SJSA1 (cell line): ENCODE measurements around the gene TMEM60. TPM values are rescaled to one million over a fixed set of nuclear protein-coding genes. Genes with fewer than 3 reads are reported as not detected.
"Not testable (repeated sequence)": the region's sequence is repeated elsewhere in the genome, so short reads cannot be mapped to it uniquely, and the experiment has no call there.

ENCODE experiments used
- DNase-seq, 2 experiments: peaks; one replicate each; pipeline ENCODE4 v3.0.0-alpha.2; 2015 to 2020; ENCODE audit warnings: low spot score in 2 of 2, low read depth in 1 of 2
- H3K27ac ChIP-seq: fragments of 250-450 bp; sonication (Bioruptor Pico); 2 replicates; pipeline ENCODE4 v1.5.1; 2020; ENCODE audit warnings: mild to moderate bottlenecking, moderate library complexity
- H3K27me3 ChIP-seq: fragments of 250-450 bp; sonication (Bioruptor Pico); replicated peaks from 2 replicates; pipeline ENCODE4 v1.5.1; 2020; ENCODE audit warnings: mild to moderate bottlenecking, moderate library complexity
- H3K36me3 ChIP-seq: fragments of 250-450 bp; sonication (Bioruptor Pico); 2 replicates; pipeline ENCODE4 v1.5.1; 2020; ENCODE audit warnings: mild to moderate bottlenecking
- H3K4me1 ChIP-seq: fragments of 250-450 bp; sonication (Bioruptor Pico); replicated peaks from 2 replicates; pipeline ENCODE4 v1.6.1; 2021; ENCODE audit warnings: mild to moderate bottlenecking
- H3K4me3 ChIP-seq: fragments of 250-450 bp; sonication (Bioruptor Pico); 2 replicates; pipeline ENCODE4 v1.5.1; 2020; ENCODE audit warnings: mild to moderate bottlenecking
- H3K9me3 ChIP-seq: fragments of 250-450 bp; sonication (Bioruptor Pico); replicated peaks from 2 replicates; pipeline ENCODE4 v1.5.1; 2020; ENCODE audit warnings: mild to moderate bottlenecking
- total RNA-seq: library from RNA; depleted of rRNA; stranded (reverse); fragments of >200 nt; shearing (Covaris generic); gene quantifications from 2 replicates; pipeline ENCODE4 v1.2.3, GENCODE V29; 2014; rRNA removed

The TMEM60 gene
- 22.5 and 25.3 TPM in 2 replicates for total RNA-seq

GRCh38 chr7:77798394-77799077 is at the start of gene TMEM60, which contains the start of gene PHTF2:
TMEM60 (minus strand) TSS chr7:77798434; CDS start chr7:77794373, 4,061 bp downstream.
PHTF2 (plus strand) TSS chr7:77798773.
- peak; percentile 99 to 100 for DNase-seq
- Histone ChIP-seq H3K36me3 (peaks cover 29% of the 10 kb centered on the region), H3K27me3 (no peaks in the 10 kb centered on the region), H3K27ac (peak within 1 kb of the TSS; percentile 55), H3K4me1 (peaks cover 19% of the 10 kb centered on the region), H3K4me3 (peak within 1 kb of the TSS; percentile 79), H3K9me3 (no peaks in the 10 kb centered on the region)

GRCh38 chr7:77846317-77847092 is 48.3 kb upstream of the TMEM60 start:
- H3K27me3 ChIP-seq: no peaks in the 10 kb centered on the region
- no peaks in the 10 kb centered on the region for H3K4me1 ChIP-seq
- H3K36me3 ChIP-seq: no peaks in the 10 kb centered on the region
- H3K9me3 ChIP-seq: no peaks in the 10 kb centered on the region
- H3K4me3 ChIP-seq: no peak overlapping the region
- no peak for DNase-seq
- H3K27ac ChIP-seq: no peak overlapping the region

GRCh38 chr7:77843194-77843593 is 45.0 kb upstream of the TMEM60 start:
- Histone ChIP-seq H3K27ac (no peak overlapping the region), H3K4me3 (no peak overlapping the region), H3K27me3 (no peaks in the 10 kb centered on the region), H3K36me3 (no peaks in the 10 kb centered on the region), H3K4me1 (no peaks in the 10 kb centered on the region), H3K9me3 (no peaks in the 10 kb centered on the region)
- DNase-seq: no peak

GRCh38 chr7:77839919-77840318 is 41.7 kb upstream of the TMEM60 start:
- Histone ChIP-seq H3K4me3 (no peak overlapping the region), H3K27ac (no peak overlapping the region), H3K36me3 (no peaks in the 10 kb centered on the region), H3K9me3 (no peaks in the 10 kb centered on the region), H3K27me3 (no peaks in the 10 kb centered on the region), H3K4me1 (peaks cover 6% of the 10 kb centered on the region)
- DNase-seq: no peak

GRCh38 chr7:77838929-77839491 is 40.8 kb upstream of the TMEM60 start:
- Histone ChIP-seq H3K4me1 (peaks cover 15% of the 10 kb centered on the region), H3K9me3 (no peaks in the 10 kb centered on the region), H3K36me3 (no peaks in the 10 kb centered on the region), H3K4me3 (no peak overlapping the region), H3K27me3 (no peaks in the 10 kb centered on the region), H3K27ac (no peak overlapping the region)
- DNase-seq: no peak

GRCh38 chr7:77837966-77838365 is 39.7 kb upstream of the TMEM60 start:
- H3K4me1 ChIP-seq: peaks cover 18% of the 10 kb centered on the region
- H3K27me3 ChIP-seq: no peaks in the 10 kb centered on the region
- no peak overlapping the region for H3K27ac ChIP-seq
- no peaks in the 10 kb centered on the region for H3K9me3 ChIP-seq
- no peak overlapping the region for H3K4me3 ChIP-seq
- no peak for DNase-seq
- no peaks in the 10 kb centered on the region for H3K36me3 ChIP-seq

GRCh38 chr7:77837275-77837674 is 39.0 kb upstream of the TMEM60 start:
- H3K9me3 ChIP-seq: no peaks in the 10 kb centered on the region
- no peak overlapping the region for H3K27ac ChIP-seq
- no peak overlapping the region for H3K4me3 ChIP-seq
- H3K27me3 ChIP-seq: no peaks in the 10 kb centered on the region
- H3K36me3 ChIP-seq: no peaks in the 10 kb centered on the region
- DNase-seq: no peak
- H3K4me1 ChIP-seq: peaks cover 18% of the 10 kb centered on the region

GRCh38 chr7:77836425-77836824 is 38.2 kb upstream of the TMEM60 start:
- DNase-seq, H3K36me3 ChIP-seq, H3K4me3 ChIP-seq, H3K27me3 ChIP-seq, H3K27ac ChIP-seq, H3K9me3 ChIP-seq: not testable (repeated sequence)
- H3K4me1 ChIP-seq: peaks cover 18% of the 10 kb centered on the region

GRCh38 chr7:77833136-77833535 is 34.9 kb upstream of the TMEM60 start:
- no peaks in the 10 kb centered on the region for H3K36me3 ChIP-seq
- H3K27ac ChIP-seq: no peak overlapping the region
- H3K4me1 ChIP-seq: peaks cover 18% of the 10 kb centered on the region
- H3K27me3 ChIP-seq: no peaks in the 10 kb centered on the region
- H3K4me3 ChIP-seq: no peak overlapping the region
- H3K9me3 ChIP-seq: no peaks in the 10 kb centered on the region
- no peak for DNase-seq

GRCh38 chr7:77831953-77832352 is 33.7 kb upstream of the TMEM60 start:
- DNase-seq: no peak
- Histone ChIP-seq H3K27ac (no peak overlapping the region), H3K27me3 (no peaks in the 10 kb centered on the region), H3K4me3 (no peak overlapping the region), H3K4me1 (peaks cover 18% of the 10 kb centered on the region), H3K9me3 (no peaks in the 10 kb centered on the region), H3K36me3 (no peaks in the 10 kb centered on the region)

GRCh38 chr7:77831481-77831880 is 33.2 kb upstream of the TMEM60 start:
- Histone ChIP-seq H3K27me3 (no peaks in the 10 kb centered on the region), H3K36me3 (no peaks in the 10 kb centered on the region), H3K27ac (no peak overlapping the region), H3K4me1 (peaks cover 18% of the 10 kb centered on the region), H3K4me3 (no peak overlapping the region), H3K9me3 (no peaks in the 10 kb centered on the region)
- DNase-seq: no peak

- Histone ChIP-seq H3K9me3 (no peaks in the 10 kb centered on the region), H3K4me1 (peaks cover 18% of the 10 kb centered on the region), H3K27ac (no peak overlapping the region), H3K4me3 (no peak overlapping the region), H3K36me3 (no peaks in the 10 kb centered on the region), H3K27me3 (no peaks in the 10 kb centered on the region)
- DNase-seq: no peak
Measured at GRCh38 chr7:77830649-77831355, 32.6 kb upstream of the TMEM60 start.

- Histone ChIP-seq H3K4me3 (no peak overlapping the region), H3K36me3 (no peaks in the 10 kb centered on the region), H3K27ac (no peak overlapping the region), H3K4me1 (no peaks in the 10 kb centered on the region), H3K27me3 (no peaks in the 10 kb centered on the region), H3K9me3 (no peaks in the 10 kb centered on the region)
- DNase-seq: no peak
Measured at GRCh38 chr7:77827999-77828398, 29.8 kb upstream of the TMEM60 start.
